H9 (cell line): ENCODE results near the gene CACTIN. TPM values are rescaled to one million over a fixed set of nuclear protein-coding genes. Genes with fewer than 3 reads are reported as not detected.
A peak's percentile ranks its signal among the peaks of the same experiment; 100 is the strongest.

Experiments used
- DNase-seq: peaks from one replicate; pipeline ENCODE4 v3.0.0-alpha.2; 2017
- H2AFZ ChIP-seq: one replicate; pipeline ENCODE4 v1.6.1; 2013; ENCODE audit warnings: mild to moderate bottlenecking, low read length, control low read depth, moderate library complexity
- H2AK5ac ChIP-seq: 2 replicates; pipeline ENCODE4 v1.6.1; 2013; ENCODE audit warnings: low read length, control low read depth, mixed read lengths; ENCODE audit not compliant: insufficient read length
- H2BK120ac ChIP-seq: one replicate; pipeline ENCODE4 v1.6.1; 2013; ENCODE audit warnings: low read depth, mild to moderate bottlenecking, low read length, control low read depth, inconsistent platforms; ENCODE audit not compliant: poor library complexity, severe bottlenecking
- H2BK12ac ChIP-seq: 2 replicates; pipeline ENCODE4 v1.6.1; 2013; ENCODE audit warnings: low read length, control low read depth, mixed read lengths, low read depth; ENCODE audit not compliant: insufficient read length
- H2BK15ac ChIP-seq: 2 replicates; pipeline ENCODE4 v1.6.1; 2013; ENCODE audit warnings: low read depth, low read length, control low read depth
- H2BK20ac ChIP-seq: one replicate; pipeline ENCODE4 v1.6.1; 2013; ENCODE audit warnings: low read depth, mild to moderate bottlenecking, low read length, control low read depth, inconsistent platforms; ENCODE audit not compliant: poor library complexity, severe bottlenecking
- H2BK5ac ChIP-seq: 2 replicates; pipeline ENCODE4 v1.6.1; 2013; ENCODE audit warnings: low read length, control low read depth, mixed read lengths; ENCODE audit not compliant: insufficient read length
- H3K14ac ChIP-seq: 2 replicates; pipeline ENCODE4 v1.6.1; 2013; ENCODE audit warnings: low read length, control low read depth; ENCODE audit not compliant: insufficient read depth
- H3K18ac ChIP-seq: 2 replicates; pipeline ENCODE4 v1.6.1; 2013; ENCODE audit warnings: low read depth, mild to moderate bottlenecking, mixed read lengths, low read length, control low read depth; ENCODE audit not compliant: insufficient read length
- H3K23ac ChIP-seq: 2 replicates; pipeline ENCODE4 v1.6.1; 2013; ENCODE audit warnings: low read length, control low read depth, mixed read lengths, low read depth; ENCODE audit not compliant: insufficient read length
- H3K23me2 ChIP-seq: 2 replicates; pipeline ENCODE4 v1.6.1; 2013; ENCODE audit warnings: low read depth, mild to moderate bottlenecking, mixed read lengths, low read length, control low read depth; ENCODE audit not compliant: insufficient read length, poor library complexity, severe bottlenecking
- H3K27ac ChIP-seq: 2 replicates; pipeline ENCODE4 v1.5.1; 2013; ENCODE audit warnings: low read length, control low read depth, mixed read lengths, low read depth; ENCODE audit not compliant: insufficient read length
- H3K27me3 ChIP-seq: 2 replicates; pipeline ENCODE4 v1.6.1; 2013; ENCODE audit warnings: low read length, control low read depth, inconsistent platforms; ENCODE audit not compliant: insufficient read depth
- H3K4ac ChIP-seq: 2 replicates; pipeline ENCODE4 v1.6.1; 2013; ENCODE audit warnings: low read depth, mild to moderate bottlenecking, control low read depth, inconsistent platforms, low read length, moderate library complexity
- H3K4me1 ChIP-seq: 2 replicates; pipeline ENCODE4 v1.6.1; 2013; ENCODE audit warnings: low read length, control low read depth, inconsistent platforms; ENCODE audit not compliant: insufficient read depth
- H3K4me2 ChIP-seq: 2 replicates; pipeline ENCODE4 v1.6.1; 2013; ENCODE audit warnings: low read length, control low read depth, mixed read lengths; ENCODE audit not compliant: insufficient read length, insufficient read depth
- H3K56ac ChIP-seq: 2 replicates; pipeline ENCODE4 v1.6.1; 2013; ENCODE audit warnings: low read depth, mild to moderate bottlenecking, mixed read lengths, low read length, control low read depth; ENCODE audit not compliant: insufficient read length
- H3K79me1 ChIP-seq: 2 replicates; pipeline ENCODE4 v1.6.1; 2013; ENCODE audit warnings: low read depth, mild to moderate bottlenecking, moderate library complexity, low read length, control low read depth, inconsistent platforms; ENCODE audit not compliant: insufficient read depth, poor library complexity, severe bottlenecking
- H3K79me2 ChIP-seq: 2 replicates; pipeline ENCODE4 v1.6.1; 2013; ENCODE audit warnings: low read length, control low read depth, inconsistent platforms; ENCODE audit not compliant: insufficient read depth
- H3K9ac ChIP-seq: 2 replicates; pipeline ENCODE4 v1.6.1; 2013; ENCODE audit warnings: low read length, control low read depth, mixed read lengths; ENCODE audit not compliant: insufficient read length; ENCODE audit errors: extremely low read depth
- H3K9me3 ChIP-seq: one replicate; pipeline ENCODE4 v1.6.1; 2013; ENCODE audit warnings: low read depth, low read length, inconsistent platforms; ENCODE audit not compliant: control insufficient read depth
- H3T11ph ChIP-seq: one replicate; pipeline ENCODE4 v1.6.1; 2013; ENCODE audit warnings: mild to moderate bottlenecking, low read length, control low read depth, inconsistent platforms
- H4K20me1 ChIP-seq: one replicate; pipeline ENCODE4 v1.6.1; 2013; ENCODE audit not compliant: control insufficient read depth, insufficient read length, insufficient read depth
- H4K5ac ChIP-seq: 2 replicates; pipeline ENCODE4 v1.6.1; 2013; ENCODE audit warnings: low read depth, mild to moderate bottlenecking, mixed read lengths, low read length, control low read depth; ENCODE audit not compliant: insufficient read length
- H4K8ac ChIP-seq: replicated peaks from 2 replicates; pipeline ENCODE4 v1.6.1; 2013; ENCODE audit warnings: low read length, control low read depth, mixed read lengths, low read depth; ENCODE audit not compliant: insufficient read length
- H4K91ac ChIP-seq: 2 replicates; pipeline ENCODE4 v1.6.1; 2013; ENCODE audit warnings: low read depth, mild to moderate bottlenecking, moderate library complexity, mixed read lengths, low read length, control low read depth; ENCODE audit not compliant: insufficient read length
- H3K27ac Mint-ChIP-seq, 3 experiments: 2 replicates in 2 of 3; 3 replicates in 1 of 3; pipeline ENCODE4 v1.8.0; 2020 to 2021; ENCODE audit warnings: mixed read lengths in 3 of 3, mild to moderate bottlenecking in 1 of 3, moderate library complexity in 1 of 3
- H3K27me3 Mint-ChIP-seq: 2 replicates; pipeline ENCODE4 v1.8.0; 2021; ENCODE audit warnings: low read depth, mild to moderate bottlenecking, moderate library complexity, mixed read lengths
- H3K36me3 Mint-ChIP-seq, 3 experiments: 2 replicates in 2 of 3; 3 replicates in 1 of 3; pipeline ENCODE4 v1.8.0; 2020 to 2021; ENCODE audit warnings: low read depth in 3 of 3, mixed read lengths in 3 of 3; ENCODE audit not compliant: insufficient read depth in 1 of 3
- H3K4me1 Mint-ChIP-seq, 2 experiments: 2 replicates each; pipeline ENCODE4 v1.8.0; 2020; ENCODE audit warnings: mixed read lengths in 2 of 2
- H3K4me3 Mint-ChIP-seq, 2 experiments: 2 replicates in 1 of 2; 3 replicates in 1 of 2; pipeline ENCODE4 v1.8.0; 2020 to 2021; ENCODE audit warnings: mild to moderate bottlenecking in 2 of 2, mixed read lengths in 2 of 2, moderate library complexity in 1 of 2
- H3K9me3 Mint-ChIP-seq, 2 experiments: 2 replicates in 1 of 2; 3 replicates in 1 of 2; pipeline ENCODE4 v1.8.0; 2020; ENCODE audit warnings: mild to moderate bottlenecking in 2 of 2, mixed read lengths in 2 of 2, moderate library complexity in 1 of 2
- CTCF ChIP-seq: fragments of 200-600 bp; sonication (generic); conservative IDR thresholded peaks from 3 replicates; pipeline ENCODE4 v1.8.0; 2021; ENCODE audit warnings: antibody characterized with exemption, mild to moderate bottlenecking
- WGBS: extraction: QIAGEN DNeasy Blood & Tissue Kit; methylation state at CpG from one replicate; pipeline ENCODE4 v1.1.7; 2013; ENCODE audit warnings: missing lambda C conversion rate, low lambda C conversion rate, mixed read lengths; ENCODE audit not compliant: insufficient read length; ENCODE audit errors: extremely low coverage; 5-methylcytosine and 5-hydroxymethylcytosine counted together
- total RNA-seq: library from RNA; stranded (reverse); gene quantifications from 2 replicates; pipeline ENCODE4 v1.2.1, GENCODE V29; 2021

Gene CACTIN
- total RNA-seq, 1 experiment from 2014 or later: 37.3 TPM

- Histone ChIP-seq H3K27ac (no peak overlapping the region), H4K20me1 (peaks cover 7% of the 10 kb centered on the region), H2AFZ (no peak overlapping the region), H3K23ac (no peak overlapping the region), H3K79me1 (no peaks in the 10 kb centered on the region), H2BK120ac (no peak overlapping the region), H3K4ac (no peak overlapping the region), H3K79me2 (no peaks in the 10 kb centered on the region), H3K9me3 (no peaks in the 10 kb centered on the region), H3K23me2 (no peaks in the 10 kb centered on the region), H4K8ac (no peak overlapping the region), H2BK15ac (no peak overlapping the region), H4K5ac (no peak overlapping the region), H4K91ac (no peak overlapping the region), H2BK5ac (no peak overlapping the region), H3K27me3 (no peaks in the 10 kb centered on the region), H3K4me1 (no peaks in the 10 kb centered on the region; the same call in 1 of the 2 replicates), H2AK5ac (no peak overlapping the region), H3T11ph (no peak overlapping the region), H2BK20ac (no peak overlapping the region), H3K9ac (no peak overlapping the region), H3K18ac (no peak overlapping the region), H3K14ac (no peak overlapping the region; the same call in 1 of the 2 replicates), H3K4me2 (no peak overlapping the region), H2BK12ac (no peak overlapping the region), H3K56ac (no peak overlapping the region)
- no peak for DNase-seq
- H3K4me3 Mint-ChIP-seq: no peak overlapping the region; a peak in 1 of 5 replicates
- H3K36me3 Mint-ChIP-seq: peaks cover 3 to 9% (median 3%) of the 10 kb centered on the region in 3 experiments; a peak in 4 of 7 replicates
- TF ChIP-seq CTCF: no peak
- H3K9me3 Mint-ChIP-seq: no peaks in the 10 kb centered on the region
- WGBS: no CpG with 5 or more reads among the region's 39 CpGs
- H3K27ac Mint-ChIP-seq: peak overlapping the region; percentile 66 to 90 (median 70); a peak in 5 of 7 replicates
- peaks cover 16 to 31% of the 10 kb centered on the region in 2 experiments for H3K4me1 Mint-ChIP-seq
- no peaks in the 10 kb centered on the region for H3K27me3 Mint-ChIP-seq
These were observed 42.7 kb upstream of the CACTIN start for GRCh38 chr19:3669082-3669946.
